ENCODE measurements around the gene KRTAP2-2.
A peak's percentile ranks its signal among the peaks of the same experiment; 100 is the strongest.
"Not testable (repeated sequence)": the region's sequence is repeated elsewhere in the genome, so short reads cannot be mapped to it uniquely, and the experiment has no call there.

The KRTAP2-2 gene

GRCh38 chr17:41064301-41064700 lies 9.3 kb upstream of the KRTAP2-2 start:
- DNase-seq (ENCODE audit: low read depth) = no peak

DNA sequence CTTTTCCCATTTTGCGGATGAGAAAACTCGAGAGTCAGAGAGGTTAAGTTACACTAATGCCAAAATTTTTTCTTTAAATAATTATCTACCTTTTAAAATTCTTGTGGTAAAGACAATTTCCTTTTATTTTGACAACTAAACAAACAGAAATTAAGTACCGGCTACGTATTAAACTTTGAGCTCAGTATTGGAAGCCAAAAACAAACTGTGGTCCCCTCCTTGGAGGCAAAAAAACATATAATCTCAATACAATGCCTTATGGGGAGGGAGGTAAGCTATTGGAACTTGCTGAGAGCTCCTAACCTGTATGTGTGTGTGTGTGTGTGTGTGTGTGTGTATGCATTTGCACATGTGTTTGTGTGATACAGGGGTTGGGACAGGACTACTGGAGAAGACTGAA lies 8.4 kb upstream of the KRTAP2-2 start:
- DNase-seq (ENCODE audit: low read depth) = no peak

DNA sequence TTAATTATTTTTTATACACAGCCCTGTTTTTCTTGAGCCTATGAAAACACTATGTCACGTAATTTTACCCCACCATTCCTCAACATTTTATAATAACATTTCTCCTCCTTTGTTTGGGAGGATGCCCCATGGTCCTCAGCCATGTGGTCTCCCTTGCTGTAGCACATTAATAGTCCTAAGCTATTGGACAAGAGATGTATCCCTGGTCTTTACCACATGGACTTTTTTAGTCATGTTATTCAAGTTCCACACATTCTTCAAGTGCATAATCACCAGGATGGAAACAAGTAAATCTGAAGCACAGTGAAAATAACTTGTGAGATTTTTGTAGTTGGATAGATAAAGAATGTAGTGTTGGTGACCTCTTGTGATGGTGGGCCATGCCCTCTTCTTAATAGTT lies 6.9 kb upstream of the KRTAP2-2 start:
- peak; percentile 99 for DNase-seq (ENCODE audit: low read depth)

GRCh38 chr17:41060052-41060604 lies 5.1 kb upstream of the KRTAP2-2 start, which contains the start of gene KRTAP2-3:
Gene KRTAP2-3 (minus strand): TSS chr17:41060114. CDS start chr17:41060050, 64 bp downstream.
- DNase-seq (ENCODE audit: low read depth) = peak; percentile 95

- DNase-seq (ENCODE audit: low read depth) = peak; percentile 95
These were observed 4.4 kb upstream of the KRTAP2-2 start for GRCh38 chr17:41059276-41060051.

DNA sequence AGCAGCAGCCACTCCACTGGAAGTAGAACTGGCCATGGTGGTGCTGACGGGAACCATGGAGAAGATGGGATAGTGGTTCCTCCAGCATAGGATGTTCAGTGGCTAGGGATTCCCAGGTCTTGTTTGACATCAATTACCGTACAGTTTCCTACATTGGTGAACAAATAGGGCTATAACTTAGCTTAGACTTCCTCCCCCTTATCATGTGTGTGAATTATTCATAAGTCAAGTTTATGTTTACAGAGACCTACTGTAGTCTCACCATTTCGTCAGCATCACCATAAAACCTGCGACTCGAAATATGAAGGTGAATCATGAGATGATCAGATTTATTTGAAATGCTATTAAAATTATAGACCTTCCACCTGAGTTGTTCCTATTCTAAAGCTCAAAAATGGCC lies 3.7 kb upstream of the KRTAP2-2 start:
- DNase-seq (ENCODE audit: low read depth) = no peak

DNA sequence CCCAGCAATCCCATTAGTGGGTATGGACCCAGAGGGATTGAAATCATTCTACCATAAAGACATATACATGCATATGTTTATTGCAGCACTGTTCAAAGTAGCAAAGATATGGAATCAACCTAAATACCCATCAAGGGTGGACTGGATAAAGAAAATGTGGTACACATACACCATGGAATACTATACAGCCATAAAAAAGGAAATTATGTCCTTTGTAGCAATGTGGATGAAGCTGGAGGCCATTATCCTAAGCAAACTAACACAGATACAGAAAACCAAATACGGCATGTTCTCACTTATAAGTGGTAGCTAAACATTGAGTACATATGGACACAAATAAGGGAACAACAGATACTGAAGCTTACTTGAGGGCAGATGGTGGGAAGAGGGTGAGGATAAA lies 2.5 kb upstream of the KRTAP2-2 start:
- DNase-seq (ENCODE audit: low read depth) = no peak

GRCh38 chr17:41054556-41054955 lies 474 bp downstream of the KRTAP2-2 start:
- DNase-seq (ENCODE audit: low read depth) = not testable (repeated sequence)

DNA sequence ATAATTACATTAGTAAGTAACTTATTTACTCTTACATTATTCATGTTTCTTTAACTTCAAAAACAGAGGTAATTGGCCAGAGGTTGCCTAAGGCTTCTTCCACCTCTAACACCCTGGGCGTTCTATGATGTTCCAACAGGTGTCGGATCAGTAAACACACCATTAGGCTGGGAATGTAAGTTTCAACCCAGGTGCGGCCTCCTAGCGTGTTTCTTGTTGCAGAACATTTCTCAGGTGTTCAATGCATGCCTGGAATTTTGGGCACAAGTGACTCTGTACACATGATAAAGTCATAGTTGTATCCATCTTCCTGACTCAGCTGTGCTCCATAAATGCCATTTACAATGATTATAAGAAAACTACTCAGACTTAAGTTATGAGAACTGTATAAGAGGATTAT lies 1.0 kb downstream of the KRTAP2-2 start:
- DNase-seq (ENCODE audit: low read depth) = no peak

DNA sequence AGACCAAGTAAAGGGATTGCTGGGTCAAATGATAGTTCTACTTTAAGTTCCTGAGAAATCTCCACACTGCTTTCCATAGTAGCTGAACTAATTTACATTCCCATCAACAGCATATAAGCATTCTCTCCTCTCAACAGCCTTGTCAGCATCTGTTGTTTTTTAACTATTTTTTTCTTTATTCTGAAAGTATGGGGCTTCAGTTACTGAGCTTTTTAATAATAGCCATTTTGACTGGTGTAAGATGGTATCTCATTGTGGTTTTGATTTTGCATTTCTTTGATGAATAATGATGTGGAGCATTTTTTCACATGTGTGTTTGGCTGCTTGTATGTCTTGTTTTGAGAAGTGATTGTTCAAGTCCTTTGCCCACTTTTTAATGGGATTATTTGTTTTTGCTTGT lies 2.5 kb downstream of the KRTAP2-2 start:
- peak; percentile 69 for DNase-seq (ENCODE audit: low read depth)

GRCh38 chr17:41049110-41049509 lies 5.9 kb downstream of the KRTAP2-2 start:
- DNase-seq (ENCODE audit: low read depth) = peak; percentile 82

DNA sequence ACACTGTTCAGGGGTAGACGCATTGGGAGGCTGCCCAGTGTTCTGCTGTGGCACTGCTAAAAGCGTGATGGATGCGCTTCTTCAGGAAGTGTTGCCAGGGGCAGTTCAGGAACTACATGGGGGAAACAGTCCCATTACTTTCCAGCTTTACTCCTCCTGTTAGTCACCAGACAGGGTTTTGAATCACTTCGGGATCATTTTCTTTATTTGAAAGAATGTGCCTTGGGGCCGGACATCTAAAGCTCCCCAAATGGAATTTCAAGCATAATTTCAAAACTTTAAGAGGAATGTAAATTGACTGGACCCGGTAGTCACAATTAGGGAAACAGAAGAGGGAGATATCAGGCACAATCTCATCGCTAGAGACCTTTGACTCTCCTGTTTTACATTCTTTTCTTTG lies 6.6 kb downstream of the KRTAP2-2 start:
- DNase-seq (ENCODE audit: low read depth) = peak; percentile 65

GRCh38 chr17:41046735-41047465 lies 8.1 kb downstream of the KRTAP2-2 start, which contains the start of gene KRTAP2-1:
Gene KRTAP2-1 (minus strand): TSS chr17:41047316. CDS start chr17:41047267, 49 bp downstream.
- not testable (repeated sequence) for DNase-seq (ENCODE audit: low read depth)

DNA sequence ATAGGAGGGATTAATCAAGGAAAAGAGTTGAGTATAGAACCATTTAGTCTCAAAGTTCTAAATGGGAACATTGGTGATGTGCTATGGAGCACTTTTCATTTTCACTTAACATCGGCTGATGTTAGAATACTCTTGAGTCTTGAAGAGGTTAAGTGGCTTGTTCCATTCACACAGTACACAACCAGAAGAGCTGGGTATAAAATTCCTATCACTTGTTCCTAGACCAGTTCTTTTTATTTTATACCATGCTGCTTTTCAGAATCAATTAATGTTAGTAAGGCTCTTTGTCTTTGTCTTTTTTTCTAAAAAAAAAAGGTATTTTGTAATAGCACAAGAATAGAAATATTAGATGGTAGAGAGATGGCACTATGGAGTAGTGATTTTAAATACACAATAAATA lies 12.1 kb downstream of the KRTAP2-2 start:
- DNase-seq (ENCODE audit: low read depth) = no peak

- not testable (repeated sequence) for DNase-seq (ENCODE audit: low read depth)
These were observed 14.1 kb downstream of the KRTAP2-2 start, which contains the start of gene KRTAP1-1 for GRCh38 chr17:41040783-41041571. Gene KRTAP1-1 (minus strand): TSS chr17:41041450. CDS start chr17:41041397, 53 bp downstream.

- DNase-seq (ENCODE audit: low read depth) = no peak
These were observed 17.1 kb downstream of the KRTAP2-2 start for GRCh38 chr17:41037853-41038350.

- not testable (repeated sequence) for DNase-seq (ENCODE audit: low read depth)
These were observed 20.6 kb downstream of the KRTAP2-2 start, which contains the start of gene KRTAP1-3 for GRCh38 chr17:41034346-41034935. Gene KRTAP1-3 (minus strand): TSS chr17:41034874. CDS start chr17:41034821, 53 bp downstream.

DNA sequence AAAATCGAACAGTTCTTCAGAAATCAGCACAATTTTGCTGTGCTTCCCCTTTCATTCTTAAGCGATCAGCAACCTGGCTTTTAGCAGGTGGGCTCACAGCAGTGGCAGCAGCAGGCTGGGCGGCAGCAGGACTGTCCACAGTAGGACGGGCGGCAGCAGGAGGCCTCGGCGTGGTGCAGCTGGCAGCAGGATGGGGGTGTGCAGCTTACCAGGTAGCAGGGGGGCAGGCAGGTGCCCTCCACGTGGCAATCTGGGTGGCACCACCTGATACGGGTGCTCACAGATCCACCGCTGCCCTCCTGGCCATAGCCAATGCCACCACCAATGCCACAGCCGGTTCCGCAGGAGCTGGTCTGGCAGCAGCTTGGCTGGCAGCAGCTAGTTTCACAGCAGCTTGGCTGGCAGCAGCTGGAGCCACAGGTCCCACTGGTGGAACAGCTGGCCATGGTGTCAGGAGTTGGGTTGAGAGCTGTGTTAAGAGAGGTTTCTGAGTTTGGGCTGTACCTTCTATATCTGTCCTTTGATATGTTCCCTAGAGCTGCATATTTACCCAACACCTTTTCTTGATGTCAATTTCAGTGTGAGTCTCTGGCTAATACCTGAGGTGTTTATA lies 25.3 kb downstream of the KRTAP2-2 start, which contains the start of gene KRTAP1-4:
Gene KRTAP1-4 (minus strand): TSS at position 563 of the 613 bp plus-strand sequence. CDS start 117 bp downstream, at position 446.
- DNase-seq (ENCODE audit: low read depth) = no peak

DNA sequence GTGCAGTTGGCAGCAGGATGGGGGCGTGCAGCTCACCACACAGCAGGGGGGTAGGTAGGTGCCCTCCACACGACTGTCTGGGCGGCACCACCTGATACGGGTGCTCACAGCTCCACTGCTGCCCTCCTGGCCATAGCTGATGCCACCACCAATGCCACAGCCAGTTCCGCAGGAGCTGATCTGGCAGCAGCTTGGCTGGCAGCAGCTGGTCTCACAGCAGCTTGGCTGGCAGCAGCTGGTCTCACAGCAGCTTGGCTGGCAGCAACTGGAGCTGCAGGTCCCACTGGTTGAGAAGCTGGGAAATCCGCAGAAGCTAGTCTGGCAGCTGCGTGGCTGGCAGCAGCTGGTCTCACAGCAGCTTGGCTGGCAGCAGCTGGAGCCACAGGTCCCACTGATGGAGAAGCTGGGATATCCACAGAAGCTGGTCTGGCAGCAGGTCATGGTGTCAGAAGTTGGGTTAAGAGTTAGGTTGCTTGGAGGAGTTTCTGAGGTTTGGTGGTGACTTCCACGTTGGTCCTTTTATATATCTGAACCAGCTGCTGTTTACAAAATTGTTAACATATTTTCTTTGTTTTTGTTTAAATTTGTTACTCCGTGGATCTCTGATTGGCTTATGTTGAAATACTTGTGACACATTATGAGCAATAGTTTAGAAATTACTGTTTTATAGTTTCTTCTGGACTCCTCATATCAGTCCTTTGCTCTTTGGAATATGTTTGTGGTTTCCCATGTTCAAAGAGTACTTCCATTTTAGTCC lies 28.1 kb downstream of the KRTAP2-2 start, which contains the start of gene KRTAP1-5:
Gene KRTAP1-5 (minus strand): TSS at position 494 of the 757 bp plus-strand sequence. CDS start 53 bp downstream, at position 441.
- peak; percentile 95 for DNase-seq (ENCODE audit: low read depth)

DNA sequence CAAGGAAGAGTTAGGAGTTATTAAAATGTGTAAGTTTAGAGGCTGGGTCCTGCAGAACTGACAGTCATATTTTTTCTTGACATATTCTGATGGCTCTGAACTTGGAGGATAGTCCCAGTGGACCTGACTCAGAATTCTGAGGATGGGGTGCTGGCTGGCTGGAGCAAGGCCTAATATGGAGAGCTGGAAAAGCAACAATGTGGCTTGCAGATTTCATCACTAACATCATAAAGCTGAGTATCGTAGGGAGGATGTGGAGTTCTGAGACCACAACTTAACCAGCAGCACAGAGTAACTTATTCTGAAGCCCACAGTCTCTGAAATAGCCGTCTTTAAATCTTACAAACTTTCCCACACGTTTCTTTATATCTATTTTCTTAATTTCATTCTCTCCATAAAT lies 30.3 kb downstream of the KRTAP2-2 start:
- DNase-seq (ENCODE audit: low read depth) = peak; percentile 33
